Pulmonary artery endothelial cell (primary cell): ENCODE data around the gene ARSJ. TPM values are rescaled to one million over a fixed set of nuclear protein-coding genes. Genes with fewer than 3 reads are reported as not detected.

Experiments
- total RNA-seq: library from RNA; depleted of rRNA; stranded (reverse); fragments of >200 nt; gene quantifications from 2 replicates; pipeline ENCODE4 v1.2.3, GENCODE V29; 2014

The ARSJ gene
- total RNA-seq, 1 donor from 2014 or later, result 77.4 TPM

Other genes starting within 250 kb of the ARSJ start
- gene CAMK2D, start 217.9 kb downstream of the ARSJ start, total RNA-seq, result 38.1 and 50.3 TPM in 2 replicates